ENCODE results near the gene LYPD6. TPM values are rescaled to one million over a fixed set of nuclear protein-coding genes. Genes with fewer than 3 reads are reported as not detected.

Gene LYPD6, protein sequence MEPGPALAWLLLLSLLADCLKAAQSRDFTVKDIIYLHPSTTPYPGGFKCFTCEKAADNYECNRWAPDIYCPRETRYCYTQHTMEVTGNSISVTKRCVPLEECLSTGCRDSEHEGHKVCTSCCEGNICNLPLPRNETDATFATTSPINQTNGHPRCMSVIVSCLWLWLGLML
- total RNA-seq (under 1 TPM; 0.25 to 0.42 TPM), polyA plus RNA-seq (under 1 TPM; 0.15 to 0.21 TPM)

DNA sequence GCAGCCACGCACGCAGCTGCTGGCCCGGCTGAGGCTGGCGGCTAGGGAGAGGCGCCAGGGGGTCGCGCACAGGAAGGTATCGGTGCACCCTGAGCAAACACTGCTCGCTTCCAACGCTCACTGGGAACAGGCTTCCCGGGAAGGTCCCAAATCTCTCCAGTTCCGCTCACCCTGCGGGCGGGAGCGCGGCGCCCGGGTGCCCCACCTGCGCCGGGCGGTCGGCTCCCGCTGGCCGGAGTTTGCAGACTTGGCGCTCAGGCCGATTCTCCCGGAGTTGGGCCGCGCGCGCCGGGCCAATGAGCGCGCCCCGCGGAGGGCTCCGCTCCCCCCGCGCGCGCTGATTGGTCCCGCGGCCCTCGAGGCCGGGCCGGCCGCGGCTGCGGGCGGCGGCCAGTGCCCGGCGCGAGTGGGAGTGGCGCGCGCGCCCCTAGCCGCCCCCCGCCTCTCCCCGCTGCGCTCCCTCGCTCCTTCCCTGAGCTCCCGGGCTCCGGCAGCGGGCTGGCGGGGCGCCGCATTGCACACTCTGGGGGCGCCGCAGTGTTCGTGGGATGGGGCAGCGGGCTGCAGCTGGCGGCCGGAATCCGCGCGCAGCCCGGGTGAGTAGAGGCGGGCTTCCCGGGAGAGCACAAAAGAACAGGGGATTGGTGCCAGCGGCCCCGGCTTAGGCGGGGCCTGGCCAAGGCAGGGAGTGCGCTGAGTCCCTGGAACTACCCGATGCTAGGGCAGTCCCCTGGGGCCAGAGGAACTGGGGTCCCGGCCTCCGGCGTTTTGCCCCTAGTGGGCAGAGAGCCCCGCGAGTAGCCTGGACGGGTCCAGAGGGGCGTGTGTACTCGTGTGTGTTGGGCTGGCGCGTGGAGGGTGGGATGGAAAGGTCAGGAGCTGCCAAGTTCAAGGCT lies at the start of gene LYPD6:
Gene LYPD6, plus strand, starts transcription at position 461 of the 896 bp plus-strand sequence. CDS start 107,122 bp downstream, outside the sequence.
- Histone ChIP-seq H3K36me3 (ENCODE audit: control insufficient read depth in 4 of 4, insufficient read depth in 3 of 4, low read depth in 1 of 4, low read length in 3 of 4) (no peaks in the 10 kb centered on the region), H3K9me3 (ENCODE audit: control insufficient read depth in 4 of 4, low read length in 3 of 4) (no peaks in the 10 kb centered on the region), H3K4me1 (ENCODE audit: control insufficient read depth in 4 of 4, insufficient read depth in 4 of 4, low read length in 3 of 4) (peaks cover 0 to 21% (median 14%) of the 10 kb centered on the region in 4 donors), H3K4me3 (ENCODE audit: low read depth in 1 of 3, low read length in 3 of 3) (peak within 1 kb of the TSS; percentile 79 to 92 (median 80)), H3K9ac (ENCODE audit: low read depth in 1 of 2, low read length in 2 of 2) (peak within 1 kb of the TSS in 1 of 2 donors; percentile 78), H3K27ac (ENCODE audit: low read depth in 1 of 2, low read length in 2 of 2) (peak within 1 kb of the TSS; percentile 17 to 49), H3K27me3 (ENCODE audit: control insufficient read depth in 4 of 4, insufficient read depth in 4 of 4, low read length in 3 of 4) (no peaks in the 10 kb centered on the region)
- TF ChIP-seq, protein P1, sequence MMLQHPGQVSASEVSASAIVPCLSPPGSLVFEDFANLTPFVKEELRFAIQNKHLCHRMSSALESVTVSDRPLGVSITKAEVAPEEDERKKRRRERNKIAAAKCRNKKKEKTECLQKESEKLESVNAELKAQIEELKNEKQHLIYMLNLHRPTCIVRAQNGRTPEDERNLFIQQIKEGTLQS (IDR thresholded peaks at IDR 0.05), result no peak
- TF ChIP-seq, protein P2, sequence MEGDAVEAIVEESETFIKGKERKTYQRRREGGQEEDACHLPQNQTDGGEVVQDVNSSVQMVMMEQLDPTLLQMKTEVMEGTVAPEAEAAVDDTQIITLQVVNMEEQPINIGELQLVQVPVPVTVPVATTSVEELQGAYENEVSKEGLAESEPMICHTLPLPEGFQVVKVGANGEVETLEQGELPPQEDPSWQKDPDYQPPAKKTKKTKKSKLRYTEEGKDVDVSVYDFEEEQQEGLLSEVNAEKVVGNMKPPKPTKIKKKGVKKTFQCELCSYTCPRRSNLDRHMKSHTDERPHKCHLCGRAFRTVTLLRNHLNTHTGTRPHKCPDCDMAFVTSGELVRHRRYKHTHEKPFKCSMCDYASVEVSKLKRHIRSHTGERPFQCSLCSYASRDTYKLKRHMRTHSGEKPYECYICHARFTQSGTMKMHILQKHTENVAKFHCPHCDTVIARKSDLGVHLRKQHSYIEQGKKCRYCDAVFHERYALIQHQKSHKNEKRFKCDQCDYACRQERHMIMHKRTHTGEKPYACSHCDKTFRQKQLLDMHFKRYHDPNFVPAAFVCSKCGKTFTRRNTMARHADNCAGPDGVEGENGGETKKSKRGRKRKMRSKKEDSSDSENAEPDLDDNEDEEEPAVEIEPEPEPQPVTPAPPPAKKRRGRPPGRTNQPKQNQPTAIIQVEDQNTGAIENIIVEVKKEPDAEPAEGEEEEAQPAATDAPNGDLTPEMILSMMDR (IDR thresholded peaks at IDR 0.05; ENCODE audit: low read depth, low read length, missing input control), result peak; percentile 5
- peak; percentile 64 for DNase-seq (ENCODE audit: low spot score)
- 1% methylated on average over 96 of the region's 96 CpGs for WGBS

DNA sequence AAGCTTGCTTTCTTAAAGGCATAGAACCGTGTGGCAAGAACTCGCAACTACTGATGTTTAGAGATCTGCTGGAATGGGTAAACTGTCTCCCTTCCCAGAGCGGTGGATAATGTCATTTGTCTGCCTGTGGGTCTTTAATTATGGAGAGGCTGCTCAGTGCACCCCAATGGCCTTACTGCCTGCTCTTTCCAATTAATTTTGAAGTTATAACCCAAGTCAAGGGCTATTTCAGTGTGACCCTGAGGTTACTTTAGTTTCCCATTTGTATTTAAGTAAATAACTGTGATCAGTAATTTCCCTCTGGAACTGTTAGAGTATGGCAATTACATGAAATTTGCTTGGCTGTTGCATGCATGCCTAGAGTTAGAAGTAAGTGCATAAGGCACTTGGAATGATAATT lies 48.9 kb upstream of the LYPD6 start:
- 83% methylated on average over 3 of the region's 3 CpGs for WGBS
- H3K4me3 ChIP-seq (ENCODE audit: low read depth in 1 of 3, low read length in 3 of 3), result no peak overlapping the region
- H3K9me3 ChIP-seq (ENCODE audit: control insufficient read depth in 4 of 4, low read length in 3 of 4), result no peaks in the 10 kb centered on the region
- no peak for DNase-seq (ENCODE audit: low spot score)
- peak; percentile 51 for TF ChIP-seq NR2F2 (IDR thresholded peaks at IDR 0.05)
- TF ChIP-seq, protein P1 (IDR thresholded peaks at IDR 0.05), result no peak
- no peak for TF ChIP-seq FOXA2 (IDR thresholded peaks at IDR 0.05)
- TF ChIP-seq, protein P3, sequence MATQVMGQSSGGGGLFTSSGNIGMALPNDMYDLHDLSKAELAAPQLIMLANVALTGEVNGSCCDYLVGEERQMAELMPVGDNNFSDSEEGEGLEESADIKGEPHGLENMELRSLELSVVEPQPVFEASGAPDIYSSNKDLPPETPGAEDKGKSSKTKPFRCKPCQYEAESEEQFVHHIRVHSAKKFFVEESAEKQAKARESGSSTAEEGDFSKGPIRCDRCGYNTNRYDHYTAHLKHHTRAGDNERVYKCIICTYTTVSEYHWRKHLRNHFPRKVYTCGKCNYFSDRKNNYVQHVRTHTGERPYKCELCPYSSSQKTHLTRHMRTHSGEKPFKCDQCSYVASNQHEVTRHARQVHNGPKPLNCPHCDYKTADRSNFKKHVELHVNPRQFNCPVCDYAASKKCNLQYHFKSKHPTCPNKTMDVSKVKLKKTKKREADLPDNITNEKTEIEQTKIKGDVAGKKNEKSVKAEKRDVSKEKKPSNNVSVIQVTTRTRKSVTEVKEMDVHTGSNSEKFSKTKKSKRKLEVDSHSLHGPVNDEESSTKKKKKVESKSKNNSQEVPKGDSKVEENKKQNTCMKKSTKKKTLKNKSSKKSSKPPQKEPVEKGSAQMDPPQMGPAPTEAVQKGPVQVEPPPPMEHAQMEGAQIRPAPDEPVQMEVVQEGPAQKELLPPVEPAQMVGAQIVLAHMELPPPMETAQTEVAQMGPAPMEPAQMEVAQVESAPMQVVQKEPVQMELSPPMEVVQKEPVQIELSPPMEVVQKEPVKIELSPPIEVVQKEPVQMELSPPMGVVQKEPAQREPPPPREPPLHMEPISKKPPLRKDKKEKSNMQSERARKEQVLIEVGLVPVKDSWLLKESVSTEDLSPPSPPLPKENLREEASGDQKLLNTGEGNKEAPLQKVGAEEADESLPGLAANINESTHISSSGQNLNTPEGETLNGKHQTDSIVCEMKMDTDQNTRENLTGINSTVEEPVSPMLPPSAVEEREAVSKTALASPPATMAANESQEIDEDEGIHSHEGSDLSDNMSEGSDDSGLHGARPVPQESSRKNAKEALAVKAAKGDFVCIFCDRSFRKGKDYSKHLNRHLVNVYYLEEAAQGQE (IDR thresholded peaks at IDR 0.05), result no peak
- H3K4me1 ChIP-seq (ENCODE audit: control insufficient read depth in 4 of 4, insufficient read depth in 4 of 4, low read length in 3 of 4), result no peaks in the 10 kb centered on the region
- no peaks in the 10 kb centered on the region for H3K27me3 ChIP-seq (ENCODE audit: control insufficient read depth in 4 of 4, insufficient read depth in 4 of 4, low read length in 3 of 4)
- no peaks in the 10 kb centered on the region for H3K36me3 ChIP-seq (ENCODE audit: control insufficient read depth in 4 of 4, insufficient read depth in 3 of 4, low read depth in 1 of 4, low read length in 3 of 4)
- H3K9ac ChIP-seq (ENCODE audit: low read depth in 1 of 2, low read length in 2 of 2), result no peak overlapping the region
- no peak overlapping the region for H3K27ac ChIP-seq (ENCODE audit: low read depth in 1 of 2, low read length in 2 of 2)

DNA sequence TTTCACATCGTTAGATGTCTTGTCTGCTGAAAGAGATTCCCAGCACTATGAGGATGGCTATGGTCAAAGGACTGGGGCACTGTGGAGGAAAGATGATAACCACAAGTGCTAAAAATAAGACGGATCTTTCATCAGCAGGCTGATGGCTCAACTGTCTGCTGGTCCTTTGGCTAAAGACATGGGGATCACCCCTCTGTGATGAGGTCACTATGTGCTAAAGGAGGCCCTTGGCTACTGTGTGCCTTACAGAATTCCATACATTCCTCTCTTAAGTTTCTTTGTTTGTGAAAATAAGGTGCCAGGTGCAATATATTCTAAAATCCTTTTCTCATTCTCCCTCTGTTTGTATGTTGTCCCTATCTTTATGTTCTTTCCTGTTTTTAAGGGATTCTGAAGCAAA lies 39.7 kb upstream of the LYPD6 start:
- Histone ChIP-seq H3K4me1 (ENCODE audit: control insufficient read depth in 4 of 4, insufficient read depth in 4 of 4, low read length in 3 of 4) (no peaks in the 10 kb centered on the region), H3K27ac (ENCODE audit: low read depth in 1 of 2, low read length in 2 of 2) (no peak overlapping the region), H3K9ac (ENCODE audit: low read depth in 1 of 2, low read length in 2 of 2) (no peak overlapping the region), H3K9me3 (ENCODE audit: control insufficient read depth in 4 of 4, low read length in 3 of 4) (no peaks in the 10 kb centered on the region), H3K27me3 (ENCODE audit: control insufficient read depth in 4 of 4, insufficient read depth in 4 of 4, low read length in 3 of 4) (no peaks in the 10 kb centered on the region), H3K36me3 (ENCODE audit: control insufficient read depth in 4 of 4, insufficient read depth in 3 of 4, low read depth in 1 of 4, low read length in 3 of 4) (no peaks in the 10 kb centered on the region), H3K4me3 (ENCODE audit: low read depth in 1 of 3, low read length in 3 of 3) (no peak overlapping the region)
- WGBS, result 68% methylated on average over 2 of the region's 2 CpGs
- DNase-seq (ENCODE audit: low spot score), result no peak
- TF ChIP-seq FOXA1 (IDR thresholded peaks at IDR 0.05) (no peak), TAF1 (conservative IDR thresholded peaks at IDR 0.05) (no peak), JUND (IDR thresholded peaks at IDR 0.05) (no peak), GABPA (IDR thresholded peaks at IDR 0.05 in 1 of 2, conservative IDR thresholded peaks at IDR 0.05 in 1 of 2) (no peak), HNF4G (IDR thresholded peaks at IDR 0.05) (no peak), NR2F2 (IDR thresholded peaks at IDR 0.05) (no peak), RXRA (IDR thresholded peaks at IDR 0.05) (no peak)
- TF ChIP-seq, protein P4, sequence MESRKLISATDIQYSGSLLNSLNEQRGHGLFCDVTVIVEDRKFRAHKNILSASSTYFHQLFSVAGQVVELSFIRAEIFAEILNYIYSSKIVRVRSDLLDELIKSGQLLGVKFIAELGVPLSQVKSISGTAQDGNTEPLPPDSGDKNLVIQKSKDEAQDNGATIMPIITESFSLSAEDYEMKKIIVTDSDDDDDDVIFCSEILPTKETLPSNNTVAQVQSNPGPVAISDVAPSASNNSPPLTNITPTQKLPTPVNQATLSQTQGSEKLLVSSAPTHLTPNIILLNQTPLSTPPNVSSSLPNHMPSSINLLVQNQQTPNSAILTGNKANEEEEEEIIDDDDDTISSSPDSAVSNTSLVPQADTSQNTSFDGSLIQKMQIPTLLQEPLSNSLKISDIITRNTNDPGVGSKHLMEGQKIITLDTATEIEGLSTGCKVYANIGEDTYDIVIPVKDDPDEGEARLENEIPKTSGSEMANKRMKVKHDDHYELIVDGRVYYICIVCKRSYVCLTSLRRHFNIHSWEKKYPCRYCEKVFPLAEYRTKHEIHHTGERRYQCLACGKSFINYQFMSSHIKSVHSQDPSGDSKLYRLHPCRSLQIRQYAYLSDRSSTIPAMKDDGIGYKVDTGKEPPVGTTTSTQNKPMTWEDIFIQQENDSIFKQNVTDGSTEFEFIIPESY (IDR thresholded peaks at IDR 0.05), result no peak
- TF ChIP-seq, protein P3 (IDR thresholded peaks at IDR 0.05), result no peak

Data from liver (tissue), 9 donors.